Activated CD4-positive, alpha-beta T cell treated with anti-CD3 and anti-CD28 coated beads, Interleukin-2, amount 10 ng/mL, durations not matched to agents 24 days and 14 days (primary cell): ENCODE data around the gene PTPN13. TPM values are rescaled to one million over a fixed set of nuclear protein-coding genes. Genes with fewer than 3 reads are reported as not detected.

Experiments
- DNase-seq: peaks from one replicate; pipeline ENCODE4 v3.0.0; 2022
- H3K27ac Mint-ChIP-seq: one replicate; pipeline ENCODE4 v1.8.0; 2022; ENCODE audit warnings: mild to moderate bottlenecking, mixed read lengths
- H3K27me3 Mint-ChIP-seq: one replicate; pipeline ENCODE4 v1.8.0; 2022; ENCODE audit warnings: mixed read lengths
- H3K36me3 Mint-ChIP-seq: one replicate; pipeline ENCODE4 v1.8.0; 2022; ENCODE audit warnings: low read depth, mild to moderate bottlenecking, mixed read lengths
- H3K4me1 Mint-ChIP-seq: one replicate; pipeline ENCODE4 v1.8.0; 2021; ENCODE audit warnings: mixed read lengths
- H3K4me3 Mint-ChIP-seq: one replicate; pipeline ENCODE4 v1.8.0; 2022; ENCODE audit warnings: mild to moderate bottlenecking, moderate library complexity, mixed read lengths
- H3K9me3 Mint-ChIP-seq: one replicate; pipeline ENCODE4 v1.8.0; 2021; ENCODE audit warnings: mixed read lengths
- intact Hi-C: fragments of 100-400 bp; cut with micrococcal nuclease; formaldehyde crosslinking; loops from one replicate; pipeline ENCODE4 v1.15.1; 2023
- total RNA-seq: library from RNA; stranded (reverse); gene quantifications from 2 replicates; pipeline ENCODE4 v1.2.3, GENCODE V29; 2022

Gene PTPN13
- 0.12 and 0.26 TPM in 2 replicates for total RNA-seq

DNA sequence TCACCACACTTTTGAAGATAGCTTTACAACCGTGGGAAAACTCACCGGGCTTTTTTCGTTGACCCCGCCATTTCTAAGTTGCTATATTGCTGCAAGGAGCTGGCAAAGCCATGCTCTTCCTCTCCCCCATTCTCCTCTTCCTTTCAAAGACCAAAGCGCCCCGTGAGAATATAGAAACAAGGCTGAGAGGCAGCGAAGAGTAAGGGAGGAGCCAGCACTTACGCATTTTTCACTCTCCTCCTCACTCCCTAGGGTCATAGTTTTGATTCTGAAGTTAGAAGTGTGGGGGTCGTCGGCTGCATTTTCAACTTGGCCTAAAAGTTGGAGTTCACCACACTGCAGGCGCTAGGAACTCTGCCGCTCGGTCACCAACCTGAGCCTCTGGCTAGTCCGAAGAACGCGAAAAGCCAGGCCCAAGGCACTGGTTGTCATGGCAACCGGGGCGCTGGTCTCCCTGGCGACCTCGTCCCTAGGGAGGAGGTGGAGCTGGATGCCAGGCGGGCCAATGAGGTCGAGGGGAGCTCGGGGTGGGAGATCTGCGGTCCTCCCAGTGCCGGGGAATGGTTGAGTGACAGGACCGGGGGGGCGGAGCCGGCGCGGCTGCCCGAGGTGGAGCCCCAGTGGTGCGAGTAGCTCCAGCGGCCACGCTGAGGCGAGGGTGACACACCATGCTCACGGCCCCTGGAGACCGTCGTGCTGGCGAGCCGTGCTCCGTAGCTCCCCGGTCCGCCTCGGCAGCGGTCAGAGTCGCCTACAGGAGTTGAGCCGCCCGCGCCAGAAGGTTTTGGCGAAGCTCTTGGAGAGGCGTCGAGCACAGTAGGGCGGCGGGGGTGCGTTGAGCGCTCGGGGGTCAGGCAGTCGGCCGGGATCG is at the start of gene PTPN13:
Gene PTPN13, plus strand, starts transcription at position 628 of the 871 bp plus-strand sequence. CDS start 40,942 bp downstream, outside the sequence.
- no peaks in the 10 kb centered on the region for H3K9me3 Mint-ChIP-seq
- peak; percentile 82 for DNase-seq
- H3K4me1 Mint-ChIP-seq = peaks cover 15% of the 10 kb centered on the region
- no peaks in the 10 kb centered on the region for H3K36me3 Mint-ChIP-seq
- peaks cover 51% of the 10 kb centered on the region for H3K27me3 Mint-ChIP-seq
- peak within 1 kb of the TSS; percentile 81 for H3K4me3 Mint-ChIP-seq
- H3K27ac Mint-ChIP-seq = peak within 1 kb of the TSS; percentile 48
- intact Hi-C loops = loop anchor here (2.0 kb wide), 1 partner anchor 49 kb away; no protein-coding TSS in a partner anchor

DNA sequence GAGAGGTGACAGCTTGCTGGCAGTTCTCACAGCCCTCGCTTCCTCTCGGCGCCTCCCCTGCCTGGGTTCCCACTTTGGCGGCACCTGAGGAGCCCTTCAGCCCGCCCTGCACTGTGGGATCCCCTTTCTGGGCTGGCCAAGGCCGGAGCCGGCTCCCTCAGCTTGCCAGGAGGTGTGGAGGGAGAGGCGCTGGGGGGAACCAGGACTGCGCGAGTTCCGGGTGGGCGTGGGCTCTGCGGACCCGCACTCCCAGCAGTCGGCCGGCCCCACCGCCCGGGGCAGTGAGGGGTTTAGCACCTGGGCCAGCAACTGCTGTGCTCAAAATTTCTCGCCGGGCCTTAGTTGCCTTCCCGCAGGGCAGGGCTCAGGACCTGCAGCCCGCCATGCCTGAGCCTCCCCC is 47.0 kb upstream of the PTPN13 start:
- H3K4me3 Mint-ChIP-seq = no peak overlapping the region
- DNase-seq = no peak
- intact Hi-C loops = no loop called here
- peaks cover 6% of the 10 kb centered on the region for H3K27me3 Mint-ChIP-seq
- no peak overlapping the region for H3K27ac Mint-ChIP-seq
- H3K36me3 Mint-ChIP-seq = no peaks in the 10 kb centered on the region
- H3K9me3 Mint-ChIP-seq = peaks cover 9% of the 10 kb centered on the region
- H3K4me1 Mint-ChIP-seq = peaks cover 29% of the 10 kb centered on the region

DNA sequence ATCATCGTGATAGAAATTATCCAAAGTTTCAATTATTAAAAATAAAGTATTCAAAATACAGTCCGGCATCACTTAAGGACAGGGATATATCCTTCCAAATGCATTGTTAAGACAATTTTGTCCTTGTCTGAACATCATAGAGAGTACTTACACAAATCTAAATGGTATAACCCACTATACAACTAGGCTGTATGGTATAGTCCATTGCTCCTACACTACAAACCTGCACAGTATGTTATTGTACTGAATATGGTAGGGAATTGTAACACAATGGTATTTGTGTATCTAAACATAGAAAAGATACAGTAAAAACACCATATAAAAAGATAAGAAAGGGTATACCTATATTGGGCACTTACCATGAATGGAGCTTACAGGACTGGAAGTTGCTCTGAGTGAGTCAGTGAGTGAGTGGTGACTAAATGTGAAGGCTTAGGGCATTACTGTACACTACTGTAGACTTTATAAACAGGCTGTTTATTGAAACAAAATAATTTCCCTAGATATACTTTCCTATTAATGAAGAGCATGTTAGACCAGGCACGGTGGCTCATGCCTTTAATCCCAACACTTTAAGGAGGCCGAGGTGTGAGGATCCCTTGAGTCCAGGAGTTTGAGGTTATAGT is 44.8 kb upstream of the PTPN13 start:
- H3K27ac Mint-ChIP-seq = no peak overlapping the region
- H3K36me3 Mint-ChIP-seq = no peaks in the 10 kb centered on the region
- intact Hi-C loops = no loop called here
- H3K4me1 Mint-ChIP-seq = peaks cover 16% of the 10 kb centered on the region
- H3K9me3 Mint-ChIP-seq = peaks cover 9% of the 10 kb centered on the region
- no peak overlapping the region for H3K4me3 Mint-ChIP-seq
- DNase-seq = no peak
- H3K27me3 Mint-ChIP-seq = peaks cover 16% of the 10 kb centered on the region

DNA sequence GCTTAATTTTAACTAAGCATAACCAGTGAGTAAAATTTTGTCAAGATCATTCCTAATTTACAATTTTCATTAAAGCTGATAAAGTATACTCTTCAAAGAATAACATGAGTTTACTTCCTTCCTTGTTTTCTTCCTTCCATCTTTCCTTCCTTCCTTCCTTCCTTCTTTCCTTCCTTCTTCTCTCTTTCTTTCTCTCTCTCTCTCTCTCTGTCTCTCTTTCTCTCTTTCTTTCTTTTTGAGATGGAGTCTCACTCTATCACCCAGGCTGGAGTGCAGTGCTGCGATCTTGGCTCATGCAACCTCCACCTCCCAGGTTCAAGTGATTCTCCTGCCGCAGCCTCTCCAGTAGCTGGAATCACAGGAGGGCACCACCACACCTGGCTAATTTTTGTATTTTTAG is 42.7 kb upstream of the PTPN13 start:
- intact Hi-C loops = no loop called here
- H3K4me1 Mint-ChIP-seq = peaks cover 8% of the 10 kb centered on the region
- H3K27me3 Mint-ChIP-seq = peaks cover 23% of the 10 kb centered on the region
- no peak overlapping the region for H3K4me3 Mint-ChIP-seq
- DNase-seq = no peak
- H3K9me3 Mint-ChIP-seq = no peaks in the 10 kb centered on the region
- no peak overlapping the region for H3K27ac Mint-ChIP-seq
- H3K36me3 Mint-ChIP-seq = no peaks in the 10 kb centered on the region

DNA sequence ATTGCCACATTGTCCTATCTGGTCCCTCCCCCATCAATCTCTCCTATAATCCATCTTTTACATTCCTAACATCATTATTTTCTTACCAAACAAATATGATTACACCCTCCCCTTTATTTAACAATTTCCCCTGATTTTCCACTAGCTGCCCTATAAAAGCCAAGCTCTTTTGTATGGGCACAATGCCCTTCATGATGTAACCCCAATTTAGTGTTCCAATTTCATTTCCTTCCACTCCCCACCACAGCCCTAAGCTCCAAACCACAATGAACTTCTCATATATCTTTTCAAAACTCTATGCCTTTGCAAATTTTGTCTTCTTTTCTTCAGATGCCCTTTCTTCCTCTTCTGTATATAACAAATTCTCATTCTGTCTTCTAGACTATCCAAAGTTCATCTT is 39.5 kb upstream of the PTPN13 start:
- Mint-ChIP-seq H3K36me3 (no peaks in the 10 kb centered on the region), H3K9me3 (no peaks in the 10 kb centered on the region), H3K27me3 (peaks cover 25% of the 10 kb centered on the region), H3K4me1 (peaks cover 8% of the 10 kb centered on the region), H3K27ac (no peak overlapping the region), H3K4me3 (no peak overlapping the region)
- DNase-seq = no peak
- intact Hi-C loops = no loop called here

- Mint-ChIP-seq H3K27me3 (peaks cover 24% of the 10 kb centered on the region), H3K36me3 (no peaks in the 10 kb centered on the region), H3K4me1 (peaks cover 8% of the 10 kb centered on the region), H3K9me3 (no peaks in the 10 kb centered on the region), H3K4me3 (no peak overlapping the region), H3K27ac (no peak overlapping the region)
- DNase-seq = no peak
- intact Hi-C loops = no loop called here
Observed at GRCh38 chr4:86556791-86557415, 37.2 kb upstream of the PTPN13 start.

DNA sequence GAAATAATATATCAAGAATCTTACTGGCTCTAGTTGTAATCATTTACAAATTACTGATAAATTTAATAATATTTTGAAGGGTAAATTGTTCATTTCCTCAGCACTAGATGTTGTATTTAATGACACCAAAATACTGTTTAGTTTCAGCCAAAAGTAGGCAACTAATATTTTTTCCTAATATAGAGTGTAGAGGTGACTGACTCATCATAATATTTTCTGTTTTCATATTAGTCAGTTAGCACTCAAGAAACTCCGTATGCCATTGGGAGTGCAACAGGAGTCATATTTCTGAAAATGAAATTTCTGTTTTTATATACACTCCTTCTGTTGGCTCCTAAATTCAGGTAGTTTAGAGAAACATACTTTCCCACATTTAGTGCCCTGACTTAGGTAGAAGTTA is 36.6 kb upstream of the PTPN13 start:
- intact Hi-C loops = no loop called here
- H3K27me3 Mint-ChIP-seq = peaks cover 23% of the 10 kb centered on the region
- no peak overlapping the region for H3K27ac Mint-ChIP-seq

DNA sequence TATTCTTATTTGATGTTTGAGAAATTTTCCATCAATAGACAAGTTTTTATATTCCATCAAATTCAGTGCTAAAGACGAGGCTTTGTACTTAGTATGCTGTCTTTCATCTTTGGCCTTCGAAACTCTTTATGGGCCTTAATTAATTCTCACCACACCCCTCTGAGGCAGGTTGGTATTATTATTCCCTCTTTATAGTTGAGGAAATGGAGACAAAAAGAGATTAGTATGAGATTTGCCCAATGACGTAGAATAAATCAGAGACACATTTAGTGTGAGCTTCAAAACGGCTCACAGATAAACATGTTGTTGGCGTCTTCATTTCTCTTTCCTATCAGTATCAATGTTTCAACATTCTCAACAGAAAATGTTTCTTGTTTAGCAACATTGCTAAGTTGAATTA is 35.9 kb upstream of the PTPN13 start:
- intact Hi-C loops = no loop called here
- no peak for DNase-seq
- peaks cover 22% of the 10 kb centered on the region for H3K27me3 Mint-ChIP-seq
- no peaks in the 10 kb centered on the region for H3K36me3 Mint-ChIP-seq
- H3K27ac Mint-ChIP-seq = no peak overlapping the region
- peaks cover 8% of the 10 kb centered on the region for H3K4me1 Mint-ChIP-seq
- H3K9me3 Mint-ChIP-seq = no peaks in the 10 kb centered on the region
- no peak overlapping the region for H3K4me3 Mint-ChIP-seq

More for the DNA sequence above, 36.6 kb upstream of the PTPN13 start:
- DNase-seq = no peak
- no peak overlapping the region for H3K4me3 Mint-ChIP-seq
- peaks cover 8% of the 10 kb centered on the region for H3K4me1 Mint-ChIP-seq
- no peaks in the 10 kb centered on the region for H3K36me3 Mint-ChIP-seq
- H3K9me3 Mint-ChIP-seq = no peaks in the 10 kb centered on the region

DNA sequence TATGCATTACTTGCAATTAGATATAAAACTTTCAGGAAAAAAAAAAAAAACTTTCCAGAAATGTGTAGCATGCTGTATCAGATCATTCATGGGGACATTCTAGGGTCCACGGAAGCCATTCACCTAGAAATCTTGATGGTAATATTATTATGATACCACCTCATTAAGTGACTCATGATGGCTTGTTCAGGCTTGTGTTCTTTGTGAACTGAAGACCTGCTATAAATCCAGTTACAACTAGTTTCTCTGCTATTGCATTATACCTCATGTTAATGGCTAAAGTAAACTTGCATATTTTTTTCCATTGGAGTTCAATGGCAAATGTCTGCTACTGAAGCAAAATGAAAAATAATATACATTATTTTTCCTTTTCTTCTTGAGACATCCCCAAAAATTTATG is 35.3 kb upstream of the PTPN13 start:
- H3K36me3 Mint-ChIP-seq = no peaks in the 10 kb centered on the region
- H3K9me3 Mint-ChIP-seq = no peaks in the 10 kb centered on the region
- peaks cover 20% of the 10 kb centered on the region for H3K27me3 Mint-ChIP-seq
- DNase-seq = no peak
- peaks cover 8% of the 10 kb centered on the region for H3K4me1 Mint-ChIP-seq
- H3K27ac Mint-ChIP-seq = no peak overlapping the region
- intact Hi-C loops = no loop called here
- H3K4me3 Mint-ChIP-seq = no peak overlapping the region

DNA sequence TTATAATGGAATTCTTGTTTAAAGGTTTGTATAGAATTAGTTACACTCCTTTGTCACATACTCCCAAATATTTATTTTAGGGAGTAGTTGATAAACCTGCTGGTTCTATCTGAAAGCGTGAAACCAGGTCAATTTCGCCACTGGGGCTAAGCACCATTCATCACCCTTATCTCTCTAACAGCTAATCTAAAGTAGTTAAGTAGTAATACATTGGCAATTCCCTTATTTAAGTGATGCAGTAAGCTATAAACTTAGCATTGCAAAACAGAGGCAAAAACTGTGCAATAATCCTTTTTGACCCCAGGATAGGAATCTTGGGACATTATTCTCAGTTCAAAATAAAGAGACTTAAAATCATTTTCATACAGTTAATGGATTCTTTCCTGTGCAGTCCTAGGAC is 33.7 kb upstream of the PTPN13 start:
- peaks cover 16% of the 10 kb centered on the region for H3K27me3 Mint-ChIP-seq
- H3K4me1 Mint-ChIP-seq = peaks cover 4% of the 10 kb centered on the region
- intact Hi-C loops = no loop called here
- no peaks in the 10 kb centered on the region for H3K36me3 Mint-ChIP-seq
- H3K4me3 Mint-ChIP-seq = no peak overlapping the region
- no peaks in the 10 kb centered on the region for H3K9me3 Mint-ChIP-seq
- DNase-seq = no peak
- H3K27ac Mint-ChIP-seq = no peak overlapping the region

DNA sequence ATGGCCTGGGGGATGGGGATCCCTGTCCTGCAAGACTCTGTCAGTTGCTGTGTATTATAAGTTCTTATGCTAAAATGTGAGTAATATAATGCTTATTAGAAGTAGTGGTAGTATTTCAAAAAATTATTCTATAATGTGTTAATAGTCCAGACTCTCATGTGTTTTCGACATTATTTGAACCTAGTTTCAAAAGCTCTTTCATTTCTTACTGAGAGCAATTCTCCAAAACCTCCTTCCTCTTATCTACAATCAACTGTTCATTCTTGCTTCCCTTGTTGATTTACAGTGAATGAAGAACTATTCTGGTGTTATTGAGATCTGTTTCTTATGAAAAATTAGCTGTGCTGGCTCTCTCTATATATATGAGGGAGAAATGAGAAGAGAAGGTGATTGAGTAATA is 32.9 kb upstream of the PTPN13 start:
- no peak overlapping the region for H3K27ac Mint-ChIP-seq
- no peak overlapping the region for H3K4me3 Mint-ChIP-seq
- H3K27me3 Mint-ChIP-seq = peaks cover 14% of the 10 kb centered on the region
- H3K4me1 Mint-ChIP-seq = peaks cover 4% of the 10 kb centered on the region
- H3K36me3 Mint-ChIP-seq = no peaks in the 10 kb centered on the region
- intact Hi-C loops = no loop called here
- DNase-seq = no peak
- H3K9me3 Mint-ChIP-seq = no peaks in the 10 kb centered on the region

DNA sequence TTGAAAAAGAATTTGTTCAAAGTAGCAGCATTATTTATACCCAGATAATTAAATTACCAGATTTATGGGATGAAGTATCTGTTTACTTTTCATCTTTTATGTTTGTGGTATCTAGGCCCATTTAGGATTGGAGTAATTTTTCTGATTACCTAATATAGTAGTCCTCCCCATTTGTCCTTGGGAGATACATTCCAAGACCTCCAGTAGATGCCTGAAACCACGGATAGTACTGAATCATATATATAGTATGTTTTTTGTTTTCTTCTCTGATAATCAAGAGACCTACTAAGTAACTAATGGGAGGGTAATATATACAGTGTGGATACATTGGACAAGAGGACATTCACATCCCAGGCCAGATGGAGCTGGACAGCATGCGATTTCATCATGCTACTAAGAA is 30.7 kb upstream of the PTPN13 start:
- no peak for DNase-seq
- Mint-ChIP-seq H3K27ac (no peak overlapping the region), H3K4me3 (no peak overlapping the region), H3K4me1 (no peaks in the 10 kb centered on the region), H3K27me3 (peaks cover 19% of the 10 kb centered on the region), H3K36me3 (no peaks in the 10 kb centered on the region), H3K9me3 (no peaks in the 10 kb centered on the region)
- intact Hi-C loops = no loop called here

DNA sequence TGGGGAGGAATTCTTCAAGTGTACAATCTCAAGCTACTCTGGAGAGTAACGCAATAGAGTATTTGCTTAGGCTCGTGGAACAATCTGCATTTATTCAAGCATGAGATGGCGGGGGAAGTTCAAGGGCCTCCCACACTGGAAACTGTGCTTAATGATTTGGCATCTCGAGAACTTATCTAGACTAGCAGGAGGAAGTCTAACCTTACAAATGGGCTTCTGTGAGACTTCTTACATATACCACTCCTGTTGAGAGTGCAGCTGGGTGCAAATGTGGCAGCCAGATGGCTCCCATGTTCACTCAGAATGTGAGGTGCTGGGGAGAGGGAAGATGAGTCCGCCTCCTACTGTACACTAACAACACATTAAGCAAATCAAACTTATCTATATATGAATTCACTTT is 29.3 kb upstream of the PTPN13 start:
- peaks cover 2% of the 10 kb centered on the region for H3K4me1 Mint-ChIP-seq
- H3K27me3 Mint-ChIP-seq = peaks cover 27% of the 10 kb centered on the region
- H3K9me3 Mint-ChIP-seq = no peaks in the 10 kb centered on the region
- no peak overlapping the region for H3K27ac Mint-ChIP-seq
- intact Hi-C loops = no loop called here
- DNase-seq = no peak
- no peak overlapping the region for H3K4me3 Mint-ChIP-seq
- no peaks in the 10 kb centered on the region for H3K36me3 Mint-ChIP-seq

DNA sequence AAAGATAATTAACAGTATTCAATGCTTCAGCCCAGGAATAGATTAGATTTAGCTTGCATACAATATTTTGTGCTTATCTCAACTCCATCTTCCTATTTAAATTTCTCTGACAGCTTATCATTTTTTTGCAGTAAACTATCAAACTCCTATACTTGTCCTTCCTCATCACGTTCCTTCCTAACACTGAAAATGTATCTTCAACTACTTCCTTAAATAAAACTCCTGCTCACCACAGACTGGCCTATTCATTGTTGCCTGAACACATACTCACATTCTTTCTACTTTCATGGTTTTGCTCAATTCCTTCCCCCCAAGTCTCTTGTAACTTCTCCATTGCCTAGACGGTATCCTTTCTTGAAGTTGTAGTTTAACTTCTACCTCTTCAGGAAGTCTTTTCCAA is 28.5 kb upstream of the PTPN13 start:
- intact Hi-C loops = no loop called here
- H3K4me3 Mint-ChIP-seq = no peak overlapping the region
- no peaks in the 10 kb centered on the region for H3K9me3 Mint-ChIP-seq
- H3K4me1 Mint-ChIP-seq = peaks cover 2% of the 10 kb centered on the region
- H3K27ac Mint-ChIP-seq = no peak overlapping the region
- H3K36me3 Mint-ChIP-seq = no peaks in the 10 kb centered on the region
- DNase-seq = no peak
- H3K27me3 Mint-ChIP-seq = peaks cover 29% of the 10 kb centered on the region
